ENCODE results near the gene VWA7.

Gene VWA7

GRCh38 chr6:31778999-31779885 lies 2.1 kb upstream of the VWA7 start:
- no peak for DNase-seq (ENCODE audit: low read depth)

DNA sequence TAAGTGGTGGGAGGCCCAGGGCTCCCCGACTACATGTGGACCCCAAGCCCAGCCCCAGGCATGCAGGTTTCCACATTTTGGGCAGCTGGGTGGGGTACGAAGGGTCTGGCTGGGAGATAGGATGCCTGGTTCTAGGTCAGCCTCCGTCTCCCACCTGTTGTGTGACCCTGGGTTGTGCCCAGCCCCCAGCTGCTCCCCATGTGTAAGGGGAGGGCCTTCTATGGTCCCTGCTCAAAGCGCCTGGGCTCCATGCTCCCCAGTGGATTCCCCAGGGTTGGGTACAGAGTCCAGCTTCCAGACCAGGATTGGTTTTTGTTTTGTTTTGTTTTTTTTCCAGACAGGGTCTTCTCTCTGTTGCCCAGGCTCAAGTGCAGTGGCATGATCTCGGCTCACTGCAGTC lies 1.1 kb upstream of the VWA7 start:
- no peak for DNase-seq (ENCODE audit: low read depth)

DNA sequence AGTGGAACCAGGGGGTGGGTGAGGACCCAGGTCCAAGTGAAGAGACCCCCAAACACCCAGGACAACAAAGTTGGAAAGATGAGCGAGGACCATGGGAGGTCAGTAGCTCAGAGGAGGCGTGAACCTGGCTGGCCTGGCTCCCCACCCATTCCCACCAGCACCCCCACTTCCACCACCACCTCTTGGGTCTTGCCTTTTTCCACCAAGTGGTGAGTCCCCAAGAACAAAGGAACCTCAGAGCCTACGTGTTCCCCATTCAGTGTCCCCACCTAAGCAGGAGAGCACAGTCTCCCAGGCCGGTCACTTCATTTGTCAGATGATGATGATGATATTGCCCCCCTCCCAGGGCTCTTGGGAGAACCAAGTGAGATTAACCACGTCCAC lies 531 bp upstream of the VWA7 start:
- DNase-seq (ENCODE audit: low read depth): no peak

- DNase-seq (ENCODE audit: low read depth): no peak
Observed at GRCh38 chr6:31776485-31776988, 591 bp downstream of the VWA7 start.

DNA sequence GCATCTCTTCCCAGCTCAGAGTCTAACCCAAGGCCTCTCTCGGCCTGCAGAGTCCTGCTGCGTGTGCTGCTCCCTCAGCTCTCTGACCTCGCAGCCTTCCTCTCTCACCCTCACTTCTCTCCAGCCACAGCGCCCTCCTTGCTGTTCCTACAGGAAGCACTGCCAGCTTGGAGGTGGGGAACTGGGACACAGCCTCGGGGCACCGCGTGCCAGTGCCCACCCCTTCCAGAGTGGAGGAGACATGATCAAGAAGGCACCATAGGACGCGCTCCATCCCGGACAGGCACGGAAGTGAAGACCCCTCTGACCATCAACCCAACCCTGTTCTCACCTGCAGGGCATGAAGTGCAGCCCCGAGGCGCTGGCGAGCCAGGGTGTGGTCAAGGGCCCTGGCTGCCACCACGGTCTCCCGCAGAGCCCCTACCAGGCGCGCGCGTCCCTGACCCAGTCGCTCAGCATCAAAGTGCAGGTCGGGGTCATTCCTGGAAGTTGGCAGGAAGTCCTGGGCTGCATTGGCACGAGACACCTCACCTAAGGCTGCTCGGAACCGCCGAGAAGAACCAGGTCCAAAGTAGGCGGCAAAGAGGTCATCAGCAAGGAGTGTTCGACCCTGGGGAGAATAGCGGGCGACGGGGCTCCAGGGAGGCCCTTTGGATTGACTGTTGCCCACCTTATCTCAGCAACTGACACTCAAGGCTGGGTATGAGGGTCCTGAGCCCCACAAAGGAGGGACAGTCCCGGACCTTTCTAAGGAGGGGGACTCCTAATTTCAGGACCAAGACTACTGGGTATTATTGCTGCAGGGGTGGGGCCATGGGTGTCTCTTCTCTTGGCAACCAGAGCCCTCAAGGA lies 1.3 kb downstream of the VWA7 start:
- DNase-seq (ENCODE audit: low read depth): no peak

DNA sequence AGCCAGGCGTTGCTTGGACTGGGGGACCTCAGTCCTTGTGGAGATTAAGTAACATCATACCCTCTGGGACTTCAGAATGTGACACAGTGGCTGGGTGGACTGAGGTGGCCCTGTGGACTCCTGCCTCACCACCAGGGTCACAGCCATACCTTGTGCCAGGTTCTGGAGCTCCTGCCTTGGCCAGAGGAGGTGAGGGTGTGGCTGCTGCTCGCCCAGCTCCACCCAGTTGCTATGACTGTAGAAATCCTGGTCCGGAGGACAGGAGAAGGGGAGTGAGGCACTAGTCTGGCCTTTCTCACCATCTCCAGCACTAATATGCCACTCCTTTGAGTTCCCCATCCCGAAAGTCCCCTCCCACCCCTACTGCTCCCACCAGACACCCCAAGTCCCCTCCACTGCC lies 1.9 kb downstream of the VWA7 start:
- DNase-seq (ENCODE audit: low read depth): no peak

DNA sequence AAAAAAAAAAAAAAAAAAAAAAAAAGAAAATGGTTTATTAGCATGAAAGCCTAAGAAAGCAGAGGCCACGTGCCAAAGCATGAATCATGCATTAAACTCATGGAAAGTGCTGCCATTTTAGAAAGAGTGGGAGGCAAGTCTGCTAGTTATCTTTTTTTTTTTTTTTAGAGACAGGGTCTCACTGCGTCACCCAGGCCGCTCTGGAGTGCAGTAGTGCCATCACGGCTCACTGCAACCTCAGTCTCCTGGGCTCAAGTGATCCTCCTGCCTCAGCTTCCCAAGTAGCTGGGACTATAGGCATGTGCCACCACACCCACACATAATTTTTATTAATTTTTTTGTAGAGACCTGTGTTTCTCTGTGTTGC lies 5.2 kb downstream of the VWA7 start:
- DNase-seq (ENCODE audit: low read depth): peak; percentile 62

GRCh38 chr6:31770860-31771259 lies 6.3 kb downstream of the VWA7 start:
- no peak for DNase-seq (ENCODE audit: low read depth)

- peak; percentile 72 for DNase-seq (ENCODE audit: low read depth)
Observed at GRCh38 chr6:31769684-31770371, 7.3 kb downstream of the VWA7 start.

- no peak for DNase-seq (ENCODE audit: low read depth)
Observed at GRCh38 chr6:31768363-31769257, 8.5 kb downstream of the VWA7 start.

DNA sequence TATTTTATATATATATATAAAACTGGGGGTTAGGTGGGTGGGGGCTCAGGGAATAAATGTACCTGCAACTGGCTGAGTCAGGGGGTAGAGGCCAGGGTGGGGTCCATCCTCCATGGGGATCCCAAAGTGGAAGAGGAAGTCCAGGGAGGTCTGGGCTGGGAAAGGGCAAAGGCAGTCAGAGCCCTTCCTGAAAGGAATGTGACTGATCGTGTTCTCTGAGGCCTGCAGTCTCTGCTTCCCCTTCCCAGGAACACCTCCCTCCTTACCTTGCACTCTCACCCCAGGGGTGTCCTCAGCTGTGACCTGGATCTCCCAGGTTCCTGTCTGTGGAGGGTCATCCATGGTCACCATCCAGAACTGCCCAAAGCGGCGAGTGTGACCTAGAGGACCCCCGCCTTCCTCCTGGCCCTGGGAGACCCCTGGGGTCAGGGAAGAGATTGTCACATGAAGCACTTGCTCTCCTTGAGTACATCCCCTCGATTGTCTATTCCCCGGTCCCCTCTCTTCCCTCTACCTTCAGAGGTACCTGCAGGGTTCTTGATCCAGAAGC lies 10.0 kb downstream of the VWA7 start:
- no peak for DNase-seq (ENCODE audit: low read depth)

DNA sequence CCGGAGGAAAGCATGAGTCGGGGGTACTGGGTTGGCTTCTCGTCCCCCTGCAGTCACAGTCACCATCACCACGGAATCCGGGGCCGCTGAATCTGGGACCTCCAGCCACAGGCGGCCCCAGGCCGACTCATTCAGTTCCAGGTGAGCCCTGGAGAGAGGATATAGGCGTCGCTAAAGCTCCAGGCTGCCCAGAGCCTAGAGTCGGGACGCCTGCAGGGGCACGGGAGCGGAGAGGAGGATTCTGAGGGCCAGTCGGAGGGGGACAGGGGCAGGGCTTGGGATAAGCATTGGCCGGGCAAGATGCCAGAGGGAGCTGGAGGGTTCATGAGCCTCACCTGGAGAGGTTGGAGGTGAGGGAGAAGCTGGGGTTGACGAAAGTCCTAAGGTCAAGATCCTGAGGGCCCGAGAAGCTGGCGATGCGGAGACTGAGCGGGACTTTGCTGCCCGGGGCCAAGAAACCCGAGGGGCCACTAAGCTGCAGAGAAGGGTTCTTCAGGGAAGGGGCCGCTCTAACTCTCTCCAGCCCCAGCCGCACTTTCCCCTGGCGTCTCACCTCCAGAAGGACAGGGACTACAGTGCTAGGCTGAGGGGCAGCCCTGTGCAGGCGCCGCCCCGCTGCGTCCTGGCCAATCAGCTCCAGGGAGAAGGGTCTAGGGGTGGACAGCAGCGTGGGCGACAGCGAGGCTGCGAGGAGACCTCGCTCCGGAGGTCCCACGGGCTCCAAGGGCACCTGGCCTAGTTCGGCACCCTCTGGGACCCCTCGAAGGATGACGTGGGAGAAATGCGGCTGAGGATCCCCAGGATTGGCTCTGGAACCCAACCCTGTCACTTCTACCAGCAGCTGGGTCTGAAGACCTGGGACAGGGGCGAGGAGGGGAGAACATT lies 11.0 kb downstream of the VWA7 start:
- no peak for DNase-seq (ENCODE audit: low read depth)

GRCh38 chr6:31765559-31765909 lies 11.6 kb downstream of the VWA7 start:
- DNase-seq (ENCODE audit: low read depth): no peak

DNA sequence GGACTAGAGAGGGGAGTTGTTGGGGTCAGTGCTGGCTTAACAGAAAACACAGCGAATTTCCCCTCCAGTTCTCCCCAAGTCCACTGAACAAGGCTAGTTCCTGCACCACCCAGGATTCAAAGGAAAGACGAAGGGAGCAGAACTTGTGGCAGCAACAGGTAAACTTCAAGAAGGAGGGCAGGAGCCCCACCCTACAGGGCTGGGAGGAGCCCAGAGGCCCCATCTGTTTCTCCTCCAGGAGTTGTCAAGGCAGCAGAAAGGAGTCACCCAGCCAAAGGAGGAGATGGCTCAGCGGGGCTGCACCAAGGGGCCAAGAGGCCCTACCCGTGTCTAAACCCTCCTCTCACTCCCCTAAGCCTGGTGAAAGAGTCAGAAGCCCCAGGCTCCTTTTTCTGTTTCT lies 12.9 kb downstream of the VWA7 start:
- no peak for DNase-seq (ENCODE audit: low read depth)

GRCh38 chr6:31763619-31763940 lies 13.5 kb downstream of the VWA7 start:
- no peak for DNase-seq (ENCODE audit: low read depth)

DNA sequence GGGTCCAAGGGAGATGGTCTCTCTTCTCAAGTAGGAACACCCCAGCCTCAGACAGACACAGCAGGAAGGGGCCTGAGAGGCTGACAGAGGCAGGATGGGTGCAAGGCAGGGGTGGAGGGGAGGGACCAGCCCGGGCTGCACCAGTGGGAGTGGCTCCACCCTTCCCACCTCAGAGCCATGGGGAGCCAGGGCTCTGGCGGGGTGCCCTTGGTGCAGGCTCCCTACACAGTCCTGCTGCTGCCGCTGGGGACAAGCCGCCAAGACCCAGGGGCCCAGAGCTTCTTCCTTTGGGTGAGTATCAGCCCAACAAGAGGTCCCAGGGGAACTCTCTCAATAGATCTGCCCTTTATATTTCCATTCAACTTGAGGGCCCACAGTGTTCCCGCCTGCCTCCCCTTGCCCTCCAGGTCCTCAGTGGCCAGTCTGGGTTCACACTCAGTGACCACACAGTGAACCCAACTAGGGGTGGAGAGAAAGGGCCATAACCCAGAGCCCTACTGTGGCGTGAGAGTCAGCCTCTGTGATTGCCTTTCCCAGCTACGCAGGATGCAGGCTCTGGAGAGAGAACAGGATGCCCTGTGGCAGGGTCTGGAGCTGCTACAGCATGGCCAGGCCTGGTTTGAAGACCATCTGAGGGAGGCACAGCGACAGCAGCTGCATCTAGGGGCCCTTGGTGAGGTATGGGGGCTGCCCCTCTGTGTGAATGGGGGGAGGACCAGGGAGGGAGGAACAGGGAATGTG lies 14.1 kb downstream of the VWA7 start:
- DNase-seq (ENCODE audit: low read depth): no peak

- no peak for DNase-seq (ENCODE audit: low read depth)
Observed at GRCh38 chr6:31762356-31762755, 14.8 kb downstream of the VWA7 start, which contains the start of gene SAPCD1. TSS of gene SAPCD1 (plus strand) at chr6:31762656. CDS start at chr6:31763055, 399 bp downstream.

GRCh38 chr6:31761343-31761742 lies 15.8 kb downstream of the VWA7 start:
- DNase-seq (ENCODE audit: low read depth): no peak

GRCh38 chr6:31760790-31761189 lies 16.3 kb downstream of the VWA7 start:
- DNase-seq (ENCODE audit: low read depth): no peak

GRCh38 chr6:31758281-31758680 lies 18.8 kb downstream of the VWA7 start:
- DNase-seq (ENCODE audit: low read depth): no peak

Data from stimulated activated CD4-positive, alpha-beta T cell treated with anti-CD3 and anti-CD28 coated beads, Interleukin-2, amount 100 ng/mL, for 4 hours (primary cell).